ENCODE data around the gene ACP6.
A peak's percentile ranks its signal among the peaks of the same experiment; 100 is the strongest.
"Not testable (repeated sequence)": the region's sequence is repeated elsewhere in the genome, so short reads cannot be mapped to it uniquely, and the experiment has no call there.

ACP6 gene

GRCh38 chr1:147670319-147671001 lies at the start of gene ACP6:
Gene ACP6, minus strand, starts transcription at chr1:147670524. Its CDS starts 476 bp downstream, at chr1:147670048.
- DNase-seq (ENCODE audit: low spot score), result peak; percentile 95

GRCh38 chr1:147719711-147720225 lies 49.4 kb upstream of the ACP6 start:
- no peak for DNase-seq (ENCODE audit: low spot score)

GRCh38 chr1:147719029-147719698 lies 48.8 kb upstream of the ACP6 start:
- no peak for DNase-seq (ENCODE audit: low spot score)

DNA sequence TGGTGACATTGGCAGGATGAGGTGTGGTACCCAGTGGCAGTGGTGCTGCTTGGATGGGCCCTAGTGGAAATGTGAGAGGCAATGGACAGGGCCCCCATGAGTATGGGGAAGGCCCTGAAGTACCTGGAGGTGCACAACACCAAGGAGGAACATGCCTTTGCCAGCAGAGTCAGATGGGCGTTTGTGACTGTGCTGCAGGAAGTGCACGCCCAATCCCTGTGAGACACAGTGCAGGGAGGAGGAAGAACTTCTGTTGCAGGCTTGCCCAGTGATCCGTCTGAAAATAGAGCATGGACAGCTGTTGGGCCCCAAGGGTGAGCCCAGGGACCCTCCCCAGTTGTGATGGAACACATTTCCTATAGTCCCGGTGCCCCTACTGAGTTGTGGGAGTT lies 47.4 kb upstream of the ACP6 start:
- DNase-seq (ENCODE audit: low spot score), result no peak

GRCh38 chr1:147717051-147717705 lies 46.9 kb upstream of the ACP6 start:
- DNase-seq (ENCODE audit: low spot score), result no peak

- DNase-seq (ENCODE audit: low spot score), result no peak
Observed at GRCh38 chr1:147712605-147713004, 42.3 kb upstream of the ACP6 start.

DNA sequence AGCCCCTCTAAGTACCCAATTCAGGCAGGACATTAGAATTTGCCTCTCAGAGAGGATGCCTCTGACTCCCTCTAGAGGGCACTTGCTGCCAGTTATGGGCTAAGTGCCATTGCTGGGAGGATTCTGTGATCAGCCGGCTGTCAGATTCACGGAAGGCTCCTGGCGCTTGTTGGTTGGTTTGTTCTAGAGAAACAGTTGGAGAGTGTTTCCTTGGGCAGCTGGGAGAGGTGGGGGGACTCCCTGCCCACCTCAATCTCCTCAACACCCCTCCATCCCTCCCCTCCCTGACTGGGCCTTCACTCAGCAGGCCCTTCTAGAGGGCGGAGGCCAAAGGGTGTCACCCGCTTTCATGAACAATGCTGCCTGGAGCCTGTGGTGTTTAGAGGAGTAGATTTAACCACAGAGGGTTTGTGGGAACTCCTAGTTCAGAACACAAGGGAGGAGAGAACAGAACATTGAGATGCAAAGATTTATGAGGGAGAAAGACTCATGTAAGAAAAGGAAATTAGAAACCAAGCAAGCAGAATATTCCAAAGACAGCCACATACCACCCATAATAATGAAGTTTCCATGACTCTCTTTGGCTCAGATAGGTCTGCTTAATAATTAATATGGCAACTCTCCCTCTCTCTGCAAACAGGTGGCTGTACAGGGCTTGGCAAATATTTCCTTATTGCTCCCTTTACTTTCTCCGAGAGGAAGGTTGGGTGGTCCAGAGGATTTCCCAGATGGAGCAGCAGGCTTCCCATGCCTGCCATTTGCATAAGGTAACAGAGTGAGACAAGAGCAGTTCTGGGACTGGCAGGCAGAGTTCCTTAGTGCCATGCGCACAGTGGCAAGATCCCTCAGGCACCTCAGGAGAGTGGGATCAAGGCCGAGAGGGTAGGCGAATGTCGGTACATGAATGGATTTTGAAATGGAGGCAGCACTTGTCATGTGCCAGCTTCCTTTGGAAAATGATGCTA lies 30.0 kb upstream of the ACP6 start:
- no peak for DNase-seq (ENCODE audit: low spot score)

- DNase-seq (ENCODE audit: low spot score), result no peak
Observed at GRCh38 chr1:147699686-147700041, 29.3 kb upstream of the ACP6 start.

- DNase-seq (ENCODE audit: low spot score), result no peak
Observed at GRCh38 chr1:147683163-147683763, 12.9 kb upstream of the ACP6 start.

DNA sequence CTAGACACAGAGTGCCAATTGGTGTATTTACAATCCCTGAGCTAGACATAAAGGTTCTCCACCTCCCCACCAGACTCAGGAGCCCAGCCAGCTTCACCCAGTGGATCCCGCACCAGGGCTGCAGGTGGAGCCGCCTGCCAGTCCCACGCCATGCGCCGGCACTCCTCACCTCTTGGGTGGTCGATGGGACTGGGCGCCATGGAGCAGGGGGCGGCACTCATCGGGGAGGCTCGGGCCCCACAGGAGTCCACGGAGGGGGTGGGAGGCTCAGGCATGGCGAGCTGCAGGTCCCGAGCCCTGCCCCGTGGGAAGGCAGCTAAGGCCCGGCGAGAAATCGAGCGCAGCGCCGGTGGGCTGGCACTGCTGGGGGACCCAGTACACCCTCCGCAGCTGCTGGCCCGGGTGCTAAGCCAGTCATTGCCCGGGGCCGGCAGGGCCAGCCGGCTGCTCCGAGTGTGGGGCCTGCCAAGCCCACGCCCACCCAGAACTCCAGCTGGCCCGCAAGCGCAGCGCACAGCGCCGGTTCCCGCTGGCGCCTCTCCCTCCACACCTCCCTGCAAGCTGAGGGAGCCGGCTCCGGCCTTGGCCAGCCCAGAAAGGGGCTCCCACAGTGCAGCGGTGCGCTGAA lies 10.4 kb upstream of the ACP6 start:
- not testable (repeated sequence) for DNase-seq (ENCODE audit: low spot score)

- DNase-seq (ENCODE audit: low spot score), result not testable (repeated sequence)
Observed at GRCh38 chr1:147677681-147678080, 7.4 kb upstream of the ACP6 start.

GRCh38 chr1:147676311-147677085 lies 6.2 kb upstream of the ACP6 start:
- DNase-seq (ENCODE audit: low spot score), result no peak

GRCh38 chr1:147673816-147674215 lies 3.5 kb upstream of the ACP6 start:
- DNase-seq (ENCODE audit: low spot score), result no peak

- DNase-seq (ENCODE audit: low spot score), result no peak
Observed at GRCh38 chr1:147673406-147673805, 3.1 kb upstream of the ACP6 start.

DNA sequence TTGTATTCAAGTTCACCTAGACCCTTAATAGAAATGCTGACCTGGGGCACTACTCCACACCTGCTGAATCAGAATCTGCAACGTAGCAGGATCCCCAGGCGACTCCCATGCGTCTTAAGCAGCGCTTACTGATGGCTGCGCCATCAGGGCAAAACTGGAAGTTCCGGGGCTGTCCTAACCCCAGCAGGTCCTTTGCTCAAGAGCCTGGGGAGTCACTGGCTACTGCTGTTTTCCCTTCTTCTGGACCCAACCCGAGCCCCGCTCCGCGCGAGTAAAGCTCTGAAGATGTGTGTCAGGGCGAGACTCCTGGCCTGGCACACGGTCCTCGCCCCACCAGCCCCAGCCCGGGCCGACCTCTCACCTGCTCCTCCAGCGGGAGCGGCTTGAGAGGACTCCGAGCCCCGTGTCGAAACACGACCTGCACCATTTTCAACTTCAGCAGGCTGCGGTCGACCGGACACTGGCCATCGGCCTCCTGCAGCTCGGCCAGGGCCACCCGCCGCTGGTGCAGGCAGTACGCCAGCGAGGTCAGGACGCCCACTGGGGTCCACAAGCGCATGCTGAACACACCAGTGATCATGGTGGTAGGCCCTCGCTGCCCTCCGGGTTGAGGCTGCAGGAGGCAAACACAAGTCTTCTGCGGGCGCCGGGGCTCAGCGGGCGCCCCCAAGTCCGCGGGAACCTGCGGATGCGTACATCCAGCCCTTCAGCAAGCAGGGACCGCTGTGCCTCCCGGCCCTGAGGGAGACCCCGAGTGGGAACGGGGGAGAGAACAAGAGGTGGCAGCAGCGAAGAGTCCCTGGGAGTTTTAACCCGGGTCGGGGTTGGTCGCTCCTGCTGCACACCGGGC lies 630 bp downstream of the ACP6 start:
- peak; percentile 73 for DNase-seq (ENCODE audit: low spot score)

GRCh38 chr1:147665521-147665920 lies 4.8 kb downstream of the ACP6 start:
- DNase-seq (ENCODE audit: low spot score), result no peak

DNA sequence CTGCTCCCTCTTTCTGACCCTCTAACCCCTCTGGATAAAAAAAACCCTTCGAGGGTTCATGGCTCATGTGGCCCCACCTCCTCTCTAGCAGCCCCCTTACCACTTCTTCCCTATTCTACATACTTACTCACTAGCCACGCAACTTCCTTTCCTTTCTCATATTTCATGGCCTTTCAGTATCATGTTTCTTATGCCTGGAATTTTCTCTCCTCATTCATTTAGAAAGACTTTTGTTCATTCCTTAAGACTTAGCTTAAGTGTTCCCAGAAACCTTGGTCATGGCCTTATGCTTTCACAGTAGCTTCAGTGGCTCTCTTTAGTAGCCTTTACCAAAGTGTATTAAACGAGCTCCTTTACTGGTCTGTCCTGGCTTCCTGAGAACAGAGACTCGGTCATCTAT lies 6.1 kb downstream of the ACP6 start:
- DNase-seq (ENCODE audit: low spot score), result no peak

- no peak for DNase-seq (ENCODE audit: low spot score)
Observed at GRCh38 chr1:147654511-147654910, 15.8 kb downstream of the ACP6 start.

DNA sequence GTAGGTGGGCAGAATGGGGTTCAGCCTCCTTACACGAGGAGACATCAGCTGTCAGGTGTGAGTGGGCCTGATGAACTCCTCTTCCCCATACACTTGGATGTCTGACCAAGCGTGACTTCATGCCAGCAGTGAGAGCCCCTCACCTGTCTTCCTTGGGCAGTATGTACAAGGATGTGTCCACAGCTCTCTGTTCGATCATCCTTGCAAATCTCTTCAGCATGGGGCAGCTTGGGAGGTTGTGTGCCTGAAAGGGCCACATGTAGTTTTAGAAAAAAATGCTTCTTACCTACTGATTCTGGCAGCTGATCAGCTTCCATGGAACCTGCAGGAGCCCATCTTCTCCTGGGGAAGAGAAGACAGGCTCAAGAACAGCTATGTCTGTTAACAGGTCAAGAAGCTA lies 18.0 kb downstream of the ACP6 start:
- no peak for DNase-seq (ENCODE audit: low spot score)
